ES-I3 (cell line): ENCODE results near the gene DCAF11.

ENCODE experiments used
- H3K36me3 ChIP-seq: 2 replicates; pipeline ENCODE4 v1.6.1; 2013; ENCODE audit warnings: mild to moderate bottlenecking, low read length, control low read depth, moderate library complexity; ENCODE audit not compliant: insufficient read depth
- H3K4me1 ChIP-seq: 2 replicates; pipeline ENCODE4 v1.6.1; 2013; ENCODE audit warnings: mild to moderate bottlenecking, control low read depth, low read length; ENCODE audit not compliant: insufficient read depth
- H3K9ac ChIP-seq: 2 replicates; pipeline ENCODE4 v1.6.1; 2013; ENCODE audit warnings: low read depth, mild to moderate bottlenecking, low read length, moderate library complexity
- H3K9me3 ChIP-seq: 2 replicates; pipeline ENCODE4 v1.6.1; 2013; ENCODE audit warnings: mild to moderate bottlenecking, low read length, moderate library complexity; ENCODE audit not compliant: control insufficient read depth, insufficient read depth

DCAF11 gene

GRCh38 chr14:24143511-24143910 is 28.9 kb downstream of the DCAF11 start:
- Histone ChIP-seq H3K9me3 (no peaks in the 10 kb centered on the region), H3K9ac (no peak overlapping the region), H3K36me3 (peaks cover 2% of the 10 kb centered on the region; the same call in 1 of the 2 replicates), H3K4me1 (peaks cover 5% of the 10 kb centered on the region; the same call in 1 of the 2 replicates)

- Histone ChIP-seq H3K9me3 (no peaks in the 10 kb centered on the region), H3K4me1 (peaks cover 6% of the 10 kb centered on the region; the same call in 1 of the 2 replicates), H3K36me3 (peaks cover 6% of the 10 kb centered on the region; the same call in 1 of the 2 replicates), H3K9ac (no peak overlapping the region)
Measured at GRCh38 chr14:24144451-24144850, 29.9 kb downstream of the DCAF11 start.

- peaks cover 7% of the 10 kb centered on the region; the same call in 1 of the 2 replicates for H3K36me3 ChIP-seq
- H3K4me1 ChIP-seq, result peaks cover 6% of the 10 kb centered on the region; the same call in 1 of the 2 replicates
- H3K9ac ChIP-seq, result no peak overlapping the region
- H3K9me3 ChIP-seq, result no peaks in the 10 kb centered on the region
Measured at GRCh38 chr14:24145219-24145618, 30.6 kb downstream of the DCAF11 start.

GRCh38 chr14:24145690-24146452 is 31.3 kb downstream of the DCAF11 start:
- no peaks in the 10 kb centered on the region for H3K9me3 ChIP-seq
- H3K36me3 ChIP-seq, result peaks cover 7% of the 10 kb centered on the region; the same call in 1 of the 2 replicates
- H3K9ac ChIP-seq, result peak overlapping the region; percentile 60
- H3K4me1 ChIP-seq, result peaks cover 6% of the 10 kb centered on the region; the same call in 1 of the 2 replicates

GRCh38 chr14:24146453-24146977 is 31.9 kb downstream of the DCAF11 start, which contains the start of gene PSME2:
PSME2 (minus strand) TSS chr14:24146610; CDS start chr14:24146581, 29 bp downstream.
- Histone ChIP-seq H3K36me3 (peaks cover 7% of the 10 kb centered on the region; the same call in 1 of the 2 replicates), H3K9ac (peak within 1 kb of the TSS; percentile 95), H3K9me3 (no peaks in the 10 kb centered on the region), H3K4me1 (peaks cover 6% of the 10 kb centered on the region; the same call in 1 of the 2 replicates)

GRCh38 chr14:24146978-24147760 is 32.6 kb downstream of the DCAF11 start, which contains the start of gene RNF31:
RNF31 (plus strand) TSS chr14:24147498; CDS start chr14:24147699, 201 bp downstream.
- Histone ChIP-seq H3K9me3 (no peaks in the 10 kb centered on the region), H3K9ac (peak within 1 kb of the TSS; percentile 95), H3K36me3 (peaks cover 10% of the 10 kb centered on the region; the same call in 1 of the 2 replicates), H3K4me1 (peaks cover 6% of the 10 kb centered on the region; the same call in 1 of the 2 replicates)

GRCh38 chr14:24147761-24148428 is 33.3 kb downstream of the DCAF11 start:
- peaks cover 10% of the 10 kb centered on the region; the same call in 1 of the 2 replicates for H3K36me3 ChIP-seq
- H3K4me1 ChIP-seq, result peaks cover 6% of the 10 kb centered on the region; the same call in 1 of the 2 replicates
- peak overlapping the region; percentile 95 for H3K9ac ChIP-seq
- H3K9me3 ChIP-seq, result no peaks in the 10 kb centered on the region

GRCh38 chr14:24149302-24149969 is 34.9 kb downstream of the DCAF11 start:
- no peaks in the 10 kb centered on the region for H3K9me3 ChIP-seq
- no peak overlapping the region for H3K9ac ChIP-seq
- peaks cover 7% of the 10 kb centered on the region for H3K36me3 ChIP-seq
- H3K4me1 ChIP-seq, result peaks cover 6% of the 10 kb centered on the region; the same call in 1 of the 2 replicates

- H3K36me3 ChIP-seq, result peaks cover 11% of the 10 kb centered on the region
- no peaks in the 10 kb centered on the region for H3K9me3 ChIP-seq
- H3K4me1 ChIP-seq, result peaks cover 6% of the 10 kb centered on the region; the same call in 1 of the 2 replicates
- H3K9ac ChIP-seq, result no peak overlapping the region
Measured at GRCh38 chr14:24150061-24150460, 35.5 kb downstream of the DCAF11 start.

- peaks cover 11% of the 10 kb centered on the region for H3K36me3 ChIP-seq
- no peaks in the 10 kb centered on the region for H3K9me3 ChIP-seq
- H3K4me1 ChIP-seq, result peaks cover 6% of the 10 kb centered on the region; the same call in 1 of the 2 replicates
- H3K9ac ChIP-seq, result no peak overlapping the region
Measured at GRCh38 chr14:24150567-24150966, 36.0 kb downstream of the DCAF11 start.

- peaks cover 15% of the 10 kb centered on the region for H3K36me3 ChIP-seq
- H3K4me1 ChIP-seq, result peaks cover 6% of the 10 kb centered on the region; the same call in 1 of the 2 replicates
- H3K9ac ChIP-seq, result no peak overlapping the region
- H3K9me3 ChIP-seq, result no peaks in the 10 kb centered on the region
Measured at GRCh38 chr14:24150993-24151392, 36.4 kb downstream of the DCAF11 start.

GRCh38 chr14:24151404-24152080 is 37.0 kb downstream of the DCAF11 start:
- Histone ChIP-seq H3K36me3 (peaks cover 15% of the 10 kb centered on the region), H3K4me1 (peaks cover 6% of the 10 kb centered on the region; the same call in 1 of the 2 replicates), H3K9ac (no peak overlapping the region), H3K9me3 (no peaks in the 10 kb centered on the region)

- Histone ChIP-seq H3K36me3 (peaks cover 27% of the 10 kb centered on the region), H3K9ac (no peak overlapping the region), H3K9me3 (no peaks in the 10 kb centered on the region), H3K4me1 (no peaks in the 10 kb centered on the region)
Measured at GRCh38 chr14:24155100-24155499, 40.5 kb downstream of the DCAF11 start.
